Activated effector memory CD4-positive, alpha-beta T cell treated with Interleukin-2 at 50 U/mL for 16 hours (primary cell): ENCODE measurements around the gene ZNF385A.
A peak's percentile ranks its signal among the peaks of the same experiment; 100 is the strongest.

ENCODE experiments used
- DNase-seq: peaks from one replicate; pipeline ENCODE4 v3.0.0-alpha.2; 2020

ZNF385A gene

GRCh38 chr12:54390668-54391551 is 6.4 kb upstream of the ZNF385A start:
- DNase-seq: peak; percentile 55

GRCh38 chr12:54390176-54390667 is 5.7 kb upstream of the ZNF385A start:
- no peak for DNase-seq

- no peak for DNase-seq
These were observed 5.2 kb upstream of the ZNF385A start for GRCh38 chr12:54389607-54390175.

GRCh38 chr12:54389134-54389508 is 4.6 kb upstream of the ZNF385A start:
- DNase-seq: no peak

GRCh38 chr12:54388237-54389133 is 4.0 kb upstream of the ZNF385A start:
- no peak for DNase-seq

GRCh38 chr12:54387114-54387467 is 2.6 kb upstream of the ZNF385A start:
- no peak for DNase-seq

GRCh38 chr12:54386403-54387113 is 2.0 kb upstream of the ZNF385A start:
- DNase-seq: no peak

- DNase-seq: no peak
These were observed 850 bp upstream of the ZNF385A start for GRCh38 chr12:54385251-54385914.

- no peak for DNase-seq
These were observed 1.4 kb downstream of the ZNF385A start for GRCh38 chr12:54383041-54383609.

GRCh38 chr12:54381136-54381535 is 3.4 kb downstream of the ZNF385A start:
- no peak for DNase-seq

GRCh38 chr12:54379398-54380201 is 4.9 kb downstream of the ZNF385A start:
- DNase-seq: peak; percentile 76

GRCh38 chr12:54378796-54379397 is 5.6 kb downstream of the ZNF385A start:
- DNase-seq: no peak

GRCh38 chr12:54377797-54378515 is 6.6 kb downstream of the ZNF385A start:
- no peak for DNase-seq

- no peak for DNase-seq
These were observed 7.5 kb downstream of the ZNF385A start for GRCh38 chr12:54377007-54377406.

GRCh38 chr12:54376596-54376995 is 7.9 kb downstream of the ZNF385A start:
- no peak for DNase-seq

GRCh38 chr12:54375259-54375579 is 9.3 kb downstream of the ZNF385A start:
- DNase-seq: no peak

GRCh38 chr12:54374562-54375258 is 9.8 kb downstream of the ZNF385A start:
- no peak for DNase-seq

- DNase-seq: no peak
These were observed 10.6 kb downstream of the ZNF385A start for GRCh38 chr12:54373649-54374561.
